GM18870 (cell line): ENCODE data around the gene PIGZ.

Experiments
- ATAC-seq: cut with Tn5 transposase; IDR thresholded peaks from one replicate; pipeline ENCODE4 v1.9.1; 2021; ENCODE audit warnings: moderate library complexity; ENCODE audit not compliant: unreplicated experiment

PIGZ gene

DNA sequence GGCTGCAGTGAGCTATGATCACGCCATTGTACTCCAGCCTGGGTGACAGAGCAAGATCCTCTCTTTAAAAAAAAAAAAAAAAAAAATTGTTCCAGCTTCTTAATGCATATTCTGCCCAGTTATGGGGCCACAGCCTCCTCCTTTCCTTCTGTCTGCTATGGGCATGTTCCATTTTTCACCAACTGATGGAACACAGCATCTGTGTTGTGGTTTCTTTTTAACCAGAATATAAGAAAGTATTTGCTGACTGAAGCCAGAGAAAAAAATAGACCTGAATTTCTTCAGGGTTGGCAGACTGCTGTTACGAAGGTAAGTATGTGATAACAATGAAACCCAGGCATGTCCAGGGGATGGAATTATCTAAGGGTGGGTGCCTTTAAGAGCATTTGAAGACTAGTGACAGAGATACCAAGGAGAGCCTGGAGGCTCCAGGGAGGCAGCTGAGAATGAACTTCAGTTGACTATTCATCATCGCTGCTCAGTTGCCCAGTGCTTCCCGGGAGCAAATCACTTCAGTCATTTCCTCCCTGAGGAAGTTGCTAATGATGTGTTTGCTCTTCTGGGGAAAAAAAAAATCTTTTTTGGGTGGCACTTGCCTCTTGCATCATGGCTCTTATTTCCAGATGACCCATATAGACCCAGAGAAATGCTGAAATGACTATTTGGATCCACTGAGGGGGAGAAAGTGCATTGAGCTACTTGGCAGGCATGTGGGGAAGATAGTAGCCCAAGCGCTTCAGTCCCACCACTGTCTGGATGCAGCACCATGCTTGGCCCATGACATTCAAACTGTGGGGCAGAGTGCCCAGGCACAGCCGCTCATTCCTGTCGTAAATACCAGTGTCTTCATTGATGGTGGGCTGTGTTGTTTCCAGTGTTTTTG lies 40.8 kb downstream of the PIGZ start:
- no peak for ATAC-seq

DNA sequence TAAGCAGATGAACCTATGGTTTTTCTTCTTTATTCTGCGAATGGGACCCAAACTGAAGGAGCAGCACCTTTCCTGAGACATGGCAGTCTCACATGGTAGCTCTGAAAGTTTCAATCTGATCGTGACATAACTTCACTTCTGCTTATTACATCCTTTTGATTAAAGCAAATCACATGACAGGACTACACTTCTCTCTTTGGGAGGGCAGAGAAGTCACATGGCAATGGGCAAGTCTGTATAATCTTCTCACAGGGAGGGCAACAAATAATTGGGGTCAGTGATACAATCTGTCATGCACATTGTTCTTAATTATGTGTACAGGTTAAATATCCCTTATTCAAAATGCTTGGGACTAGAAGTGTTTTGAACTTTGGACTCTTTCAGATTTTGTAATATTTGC lies 47.9 kb downstream of the PIGZ start:
- ATAC-seq = no peak

DNA sequence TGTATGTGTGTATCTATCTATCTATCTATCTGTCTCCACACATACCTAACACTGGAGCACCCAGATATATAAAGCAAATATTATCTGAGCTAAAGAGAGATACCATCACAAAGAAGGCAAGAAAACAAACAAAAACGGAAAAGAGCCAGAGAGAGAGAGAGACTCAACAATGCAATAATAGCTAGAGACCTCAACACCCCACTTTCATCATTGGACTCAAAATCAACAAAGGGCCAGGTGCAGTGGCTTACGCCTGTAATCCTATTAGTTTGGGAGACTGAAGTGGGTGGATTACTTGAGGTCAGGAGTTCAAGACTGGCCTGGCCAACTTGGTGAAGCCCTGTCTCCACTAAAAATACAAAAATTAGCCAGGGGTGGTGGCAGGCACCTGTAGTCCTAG lies 49.7 kb downstream of the PIGZ start:
- ATAC-seq = no peak

- ATAC-seq = no peak
Measured at GRCh38 chr3:196916995-196917394, 51.6 kb downstream of the PIGZ start.

GRCh38 chr3:196916221-196916620 lies 52.4 kb downstream of the PIGZ start:
- ATAC-seq = no peak

DNA sequence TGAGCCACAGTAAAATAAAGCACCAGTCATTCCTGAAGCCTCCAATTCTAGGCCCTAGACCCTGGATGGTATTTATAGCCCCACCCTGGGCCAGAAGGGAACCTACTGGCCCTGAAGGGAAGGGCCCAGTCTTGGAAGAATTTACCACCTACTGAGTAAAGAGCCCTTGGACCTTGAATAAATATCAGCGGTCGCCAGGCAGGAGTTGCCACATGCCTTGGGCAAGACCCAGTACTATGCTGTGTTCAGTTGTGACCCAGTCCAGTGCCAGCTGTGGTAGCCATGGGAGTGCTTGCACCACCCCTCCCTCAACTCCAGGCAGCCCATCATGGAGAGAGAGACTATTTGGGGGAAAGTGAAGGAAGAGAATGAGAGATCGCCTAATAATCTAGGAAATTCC lies 53.3 kb downstream of the PIGZ start:
- no peak for ATAC-seq

GRCh38 chr3:196914866-196915265 lies 53.8 kb downstream of the PIGZ start:
- no peak for ATAC-seq

- ATAC-seq = no peak
Measured at GRCh38 chr3:196903740-196904139, 64.9 kb downstream of the PIGZ start.

DNA sequence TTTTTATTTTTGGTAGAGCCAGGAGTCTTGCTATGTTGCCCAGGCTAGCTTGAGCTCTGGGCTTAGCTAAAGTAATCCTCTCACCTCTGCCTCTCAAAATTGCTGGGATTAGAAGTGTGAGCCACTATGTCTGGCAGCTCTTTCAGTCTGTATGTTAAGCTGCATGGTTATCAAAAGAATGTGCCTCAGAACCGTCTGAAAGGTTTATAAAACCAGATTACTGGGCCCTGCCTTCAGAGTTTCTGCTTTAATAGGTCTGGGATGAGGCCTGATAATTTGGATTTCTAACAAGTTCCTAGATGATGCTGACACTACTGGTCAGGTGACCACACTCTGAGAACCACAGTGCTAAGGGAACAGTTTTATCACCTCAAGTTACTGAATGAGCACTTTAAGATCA lies 66.3 kb downstream of the PIGZ start:
- ATAC-seq = no peak

GRCh38 chr3:196901768-196902167 lies 66.9 kb downstream of the PIGZ start:
- no peak for ATAC-seq
